Measurements from ENCODE around the gene FOSL1. TPM values are rescaled to one million over a fixed set of nuclear protein-coding genes. Genes with fewer than 3 reads are reported as not detected.

Gene FOSL1
- total RNA-seq, 1 experiment from 2014 or later: 186 TPM

DNA sequence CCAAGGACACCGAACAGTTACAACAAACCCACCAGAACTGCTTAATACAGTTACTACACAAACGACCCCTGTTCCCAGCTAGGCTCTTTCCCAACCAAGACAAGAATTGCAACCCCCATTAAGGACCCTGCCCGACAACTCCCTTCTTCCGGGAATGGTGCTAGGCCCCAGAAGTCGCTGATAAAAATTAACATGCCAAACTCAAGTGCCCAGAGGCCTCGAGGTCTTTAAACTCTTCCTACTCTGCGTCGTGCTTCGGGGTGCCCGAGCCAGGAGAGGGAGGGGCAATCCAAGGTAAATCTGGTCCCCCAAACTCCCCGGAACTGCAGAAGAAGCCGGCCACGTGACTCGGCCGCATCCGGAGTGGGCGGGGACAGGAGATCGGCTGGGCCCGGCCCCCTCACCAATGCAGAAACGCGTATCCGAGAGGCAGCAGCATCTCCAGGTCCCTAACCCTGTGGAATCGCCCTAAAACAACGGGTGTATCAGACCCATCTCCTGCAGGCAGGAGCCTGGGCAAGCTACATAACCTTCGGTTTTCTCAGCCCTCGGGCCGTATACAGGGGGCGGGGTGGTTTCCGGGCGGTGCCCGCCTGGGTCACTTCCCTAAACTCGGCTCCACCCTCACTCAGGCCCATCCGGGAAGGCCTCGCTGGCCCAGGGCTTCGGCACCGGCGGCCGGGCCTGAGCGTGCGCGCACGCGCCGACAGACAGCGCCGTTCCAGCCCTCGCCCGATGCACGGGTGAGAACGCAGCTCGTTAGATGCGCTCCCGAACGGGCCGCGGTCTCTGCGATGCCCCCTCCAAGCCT, 43.3 kb downstream of the FOSL1 start:
- intact Hi-C loops (cut with micrococcal nuclease; ENCODE audit: unreplicated experiment) (loop anchor here (10.0 kb wide), 1 partner anchor 302 kb away; the partner anchor contains the start of gene LTBP3), in situ Hi-C loops (cut with HindIII; ENCODE audit: low pct_unique_long_range_greater_than_20kb, low sequenced_read_pairs) (no loop called here)
- TF ChIP-seq POLR2AphosphoS5 (IDR thresholded peaks at IDR 0.05; ENCODE audit: low read depth, low read length): peak; percentile 75
- TF ChIP-seq, protein P1, sequence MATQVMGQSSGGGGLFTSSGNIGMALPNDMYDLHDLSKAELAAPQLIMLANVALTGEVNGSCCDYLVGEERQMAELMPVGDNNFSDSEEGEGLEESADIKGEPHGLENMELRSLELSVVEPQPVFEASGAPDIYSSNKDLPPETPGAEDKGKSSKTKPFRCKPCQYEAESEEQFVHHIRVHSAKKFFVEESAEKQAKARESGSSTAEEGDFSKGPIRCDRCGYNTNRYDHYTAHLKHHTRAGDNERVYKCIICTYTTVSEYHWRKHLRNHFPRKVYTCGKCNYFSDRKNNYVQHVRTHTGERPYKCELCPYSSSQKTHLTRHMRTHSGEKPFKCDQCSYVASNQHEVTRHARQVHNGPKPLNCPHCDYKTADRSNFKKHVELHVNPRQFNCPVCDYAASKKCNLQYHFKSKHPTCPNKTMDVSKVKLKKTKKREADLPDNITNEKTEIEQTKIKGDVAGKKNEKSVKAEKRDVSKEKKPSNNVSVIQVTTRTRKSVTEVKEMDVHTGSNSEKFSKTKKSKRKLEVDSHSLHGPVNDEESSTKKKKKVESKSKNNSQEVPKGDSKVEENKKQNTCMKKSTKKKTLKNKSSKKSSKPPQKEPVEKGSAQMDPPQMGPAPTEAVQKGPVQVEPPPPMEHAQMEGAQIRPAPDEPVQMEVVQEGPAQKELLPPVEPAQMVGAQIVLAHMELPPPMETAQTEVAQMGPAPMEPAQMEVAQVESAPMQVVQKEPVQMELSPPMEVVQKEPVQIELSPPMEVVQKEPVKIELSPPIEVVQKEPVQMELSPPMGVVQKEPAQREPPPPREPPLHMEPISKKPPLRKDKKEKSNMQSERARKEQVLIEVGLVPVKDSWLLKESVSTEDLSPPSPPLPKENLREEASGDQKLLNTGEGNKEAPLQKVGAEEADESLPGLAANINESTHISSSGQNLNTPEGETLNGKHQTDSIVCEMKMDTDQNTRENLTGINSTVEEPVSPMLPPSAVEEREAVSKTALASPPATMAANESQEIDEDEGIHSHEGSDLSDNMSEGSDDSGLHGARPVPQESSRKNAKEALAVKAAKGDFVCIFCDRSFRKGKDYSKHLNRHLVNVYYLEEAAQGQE (IDR thresholded peaks at IDR 0.05; ENCODE audit: insufficient read depth in 1 of 2, low read depth in 2 of 2, low read length in 1 of 2): no peak
- Histone ChIP-seq H3K4me3 (ENCODE audit: low read depth in 2 of 2, low read length in 2 of 2) (peak overlapping the region; percentile 94 to 99), H3K36me3 (ENCODE audit: control insufficient read depth, insufficient read depth, low read length) (peaks cover 31% of the 10 kb centered on the region), H3K27ac (ENCODE audit: low read length) (peak overlapping the region; percentile 93), H3K9me3 (ENCODE audit: control insufficient read depth, insufficient read depth, low read depth, low read length) (no peaks in the 10 kb centered on the region), H3K27me3 (ENCODE audit: control insufficient read depth, insufficient read depth, low read length) (no peaks in the 10 kb centered on the region), H3K4me1 (ENCODE audit: control insufficient read depth, insufficient read depth, low read length) (peaks cover 45% of the 10 kb centered on the region)
- ATAC-seq: peak; percentile 35
- BruUV-seq (replicated peaks): no TSS peak
- ChIA-PET CTCF (no interaction called here), POLR2A (no interaction called here)
- no peak for DNase-seq (ENCODE audit: low read depth, low spot score)

DNA sequence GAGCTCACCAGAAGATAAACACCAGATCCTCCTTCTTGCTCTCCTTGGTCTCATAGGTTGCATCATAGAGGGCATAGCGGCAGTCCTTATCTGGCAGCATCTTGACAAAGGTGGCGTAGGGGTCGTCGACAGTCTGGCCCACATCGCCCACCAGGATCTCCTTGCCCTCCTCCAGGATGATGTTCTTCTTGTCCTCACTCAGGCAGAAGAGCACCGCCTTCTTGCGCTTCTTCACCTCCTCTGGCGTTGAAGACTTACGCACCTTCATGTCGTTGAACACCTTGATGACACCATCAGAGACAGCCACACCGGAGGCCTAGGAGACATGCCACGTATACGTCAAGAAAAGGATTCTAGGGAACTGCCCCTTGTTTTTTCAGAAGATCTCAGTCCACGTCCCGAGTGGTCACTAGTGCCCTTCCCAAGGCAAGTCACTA, 44.2 kb downstream of the FOSL1 start:
- peak overlapping the region; percentile 93 for H3K27ac ChIP-seq (ENCODE audit: low read length)
- H3K4me3 ChIP-seq (ENCODE audit: low read depth in 2 of 2, low read length in 2 of 2): peak overlapping the region; percentile 94 to 99
- no peaks in the 10 kb centered on the region for H3K9me3 ChIP-seq (ENCODE audit: control insufficient read depth, insufficient read depth, low read depth, low read length)
- ATAC-seq: no peak
- no TSS peak for BruUV-seq (replicated peaks)
- H3K36me3 ChIP-seq (ENCODE audit: control insufficient read depth, insufficient read depth, low read length): peaks cover 29% of the 10 kb centered on the region
- intact Hi-C loops (cut with micrococcal nuclease; ENCODE audit: unreplicated experiment): loop anchor here (10.0 kb wide), 1 partner anchor 301 kb away; the partner anchor contains the start of gene LTBP3
- no peak for DNase-seq (ENCODE audit: low read depth, low spot score)
- H3K4me1 ChIP-seq (ENCODE audit: control insufficient read depth, insufficient read depth, low read length): peaks cover 38% of the 10 kb centered on the region
- CTCF ChIA-PET: no interaction called here
- in situ Hi-C loops (cut with HindIII; ENCODE audit: low pct_unique_long_range_greater_than_20kb, low sequenced_read_pairs): no loop called here
- H3K27me3 ChIP-seq (ENCODE audit: control insufficient read depth, insufficient read depth, low read length): no peaks in the 10 kb centered on the region
- TF ChIP-seq SIN3A (IDR thresholded peaks at IDR 0.05; ENCODE audit: borderline replicate concordance, insufficient read depth, low read depth, low read length) (no peak), POLR2AphosphoS5 (IDR thresholded peaks at IDR 0.05; ENCODE audit: low read depth, low read length) (peak; percentile 4; the same call in 1 of the 2 replicates), TCF7L2 (IDR thresholded peaks at IDR 0.05; ENCODE audit: low read depth, low read length) (no peak)
- TF ChIP-seq, protein P1 (IDR thresholded peaks at IDR 0.05; ENCODE audit: insufficient read depth in 1 of 2, low read depth in 2 of 2, low read length in 1 of 2): no peak
- TF ChIP-seq, protein P2, sequence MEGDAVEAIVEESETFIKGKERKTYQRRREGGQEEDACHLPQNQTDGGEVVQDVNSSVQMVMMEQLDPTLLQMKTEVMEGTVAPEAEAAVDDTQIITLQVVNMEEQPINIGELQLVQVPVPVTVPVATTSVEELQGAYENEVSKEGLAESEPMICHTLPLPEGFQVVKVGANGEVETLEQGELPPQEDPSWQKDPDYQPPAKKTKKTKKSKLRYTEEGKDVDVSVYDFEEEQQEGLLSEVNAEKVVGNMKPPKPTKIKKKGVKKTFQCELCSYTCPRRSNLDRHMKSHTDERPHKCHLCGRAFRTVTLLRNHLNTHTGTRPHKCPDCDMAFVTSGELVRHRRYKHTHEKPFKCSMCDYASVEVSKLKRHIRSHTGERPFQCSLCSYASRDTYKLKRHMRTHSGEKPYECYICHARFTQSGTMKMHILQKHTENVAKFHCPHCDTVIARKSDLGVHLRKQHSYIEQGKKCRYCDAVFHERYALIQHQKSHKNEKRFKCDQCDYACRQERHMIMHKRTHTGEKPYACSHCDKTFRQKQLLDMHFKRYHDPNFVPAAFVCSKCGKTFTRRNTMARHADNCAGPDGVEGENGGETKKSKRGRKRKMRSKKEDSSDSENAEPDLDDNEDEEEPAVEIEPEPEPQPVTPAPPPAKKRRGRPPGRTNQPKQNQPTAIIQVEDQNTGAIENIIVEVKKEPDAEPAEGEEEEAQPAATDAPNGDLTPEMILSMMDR (IDR thresholded peaks at IDR 0.05): no peak
- POLR2A ChIA-PET: no interaction called here
